NCI-H82 treated with DMSO at 0.1 percent for 48 hours (cell line): ENCODE measurements around the gene TMPRSS13.
"Not testable (repeated sequence)": the region's sequence is repeated elsewhere in the genome, so short reads cannot be mapped to it uniquely, and the experiment has no call there.

Experiments used
- DNase-seq: peaks from one replicate; lab custom pipeline; 2025; ENCODE audit not compliant: unreplicated experiment; lab: John Stamatoyannopoulos, UW

TMPRSS13 gene

GRCh38 chr11:117950993-117951961 lies 22.1 kb upstream of the TMPRSS13 start:
- no peak for DNase-seq

- DNase-seq = no peak
These were observed 21.1 kb upstream of the TMPRSS13 start for GRCh38 chr11:117950301-117950700.

GRCh38 chr11:117949062-117949461 lies 19.9 kb upstream of the TMPRSS13 start:
- no peak for DNase-seq

GRCh38 chr11:117948466-117948865 lies 19.3 kb upstream of the TMPRSS13 start:
- not testable (repeated sequence) for DNase-seq

GRCh38 chr11:117947751-117948150 lies 18.5 kb upstream of the TMPRSS13 start:
- not testable (repeated sequence) for DNase-seq

GRCh38 chr11:117946842-117947526 lies 17.8 kb upstream of the TMPRSS13 start:
- peak; percentile 6 for DNase-seq

GRCh38 chr11:117946156-117946841 lies 17.1 kb upstream of the TMPRSS13 start:
- DNase-seq = no peak

- no peak for DNase-seq
These were observed 16.0 kb upstream of the TMPRSS13 start for GRCh38 chr11:117945047-117945810.

GRCh38 chr11:117944554-117944953 lies 15.4 kb upstream of the TMPRSS13 start:
- DNase-seq = no peak

- DNase-seq = no peak
These were observed 12.9 kb upstream of the TMPRSS13 start for GRCh38 chr11:117941976-117942654.

GRCh38 chr11:117941163-117941707 lies 12.0 kb upstream of the TMPRSS13 start:
- no peak for DNase-seq

GRCh38 chr11:117940736-117941135 lies 11.5 kb upstream of the TMPRSS13 start:
- no peak for DNase-seq

GRCh38 chr11:117936973-117937372 lies 7.8 kb upstream of the TMPRSS13 start:
- DNase-seq = no peak

- no peak for DNase-seq
These were observed 5.5 kb upstream of the TMPRSS13 start for GRCh38 chr11:117934526-117935307.

- DNase-seq = peak; percentile 42
These were observed 4.7 kb upstream of the TMPRSS13 start for GRCh38 chr11:117933930-117934329.

- DNase-seq = no peak
These were observed 4.3 kb upstream of the TMPRSS13 start for GRCh38 chr11:117933475-117933874.

- DNase-seq = no peak
These were observed 3.7 kb upstream of the TMPRSS13 start for GRCh38 chr11:117932947-117933346.

GRCh38 chr11:117932426-117932825 lies 3.2 kb upstream of the TMPRSS13 start:
- DNase-seq = no peak

- no peak for DNase-seq
These were observed 2.8 kb upstream of the TMPRSS13 start for GRCh38 chr11:117931971-117932370.
